IMR-90 (cell line): Measurements from ENCODE around the gene RYR1. TPM values are rescaled to one million over a fixed set of nuclear protein-coding genes. Genes with fewer than 3 reads are reported as not detected.

Source experiments
- CTCF ChIP-seq: conservative IDR thresholded peaks from 2 replicates; pipeline ENCODE4 v1.5.1; 2012; ENCODE audit warnings: mild to moderate bottlenecking, low read depth, low read length, improper control_type of control experiment
- POLR2A ChIP-seq: IDR thresholded peaks from 2 replicates; pipeline ENCODE4 v1.6.1; 2012; ENCODE audit warnings: mild to moderate bottlenecking, low read depth, low read length
- polyA plus RNA-seq, 3 experiments: library from polyadenylated mRNA; depleted of rRNA; stranded (reverse); fragments of >200 nt; gene quantifications; 2 replicates each; pipeline ENCODE4 v1.2.3, GENCODE V29; 2012; ENCODE audit warnings: low replicate concordance in 1 of 3
- total RNA-seq: library from RNA; depleted of rRNA; stranded (reverse); fragments of >200 nt; gene quantifications from 2 replicates; pipeline ENCODE4 v1.2.3, GENCODE V29; 2012

RYR1 gene
- total and polyA plus RNA-seq, 2 of the 4 experiments (the other 2 are of a cell fraction) = not detected

- TF ChIP-seq CTCF (no peak), POLR2A (no peak)
These were observed 43.2 kb upstream of the RYR1 start (continued) for GRCh38 chr19:38389957-38390924.
